Activated naive CD4-positive, alpha-beta T cell treated with anti-CD3 and anti-CD28 coated beads, Interleukin-2, amount 10 ng/mL, durations not matched to agents 7 days and 5 days (primary cell): ENCODE measurements around the gene GSTA4.
"Not testable (repeated sequence)": the region's sequence is repeated elsewhere in the genome, so short reads cannot be mapped to it uniquely, and the experiment has no call there.

Experiments used
- CTCF ChIA-PET: fragments of 350-600 bp; sonication (Branson Sonifier 250); formaldehyde crosslinking; loops from one replicate; lab custom pipeline; 2021; ENCODE audit warnings: antibody characterized with exemption; lab: Charles Lee
- DNase-seq: peaks from one replicate; pipeline ENCODE4 v3.0.0-alpha.2; 2020
- H3K27ac Mint-ChIP-seq: one replicate; pipeline ENCODE4 v1.8.0; 2021; ENCODE audit warnings: mild to moderate bottlenecking, moderate library complexity, mixed read lengths
- H3K27me3 Mint-ChIP-seq: one replicate; pipeline ENCODE4 v1.8.0; 2021; ENCODE audit warnings: mild to moderate bottlenecking, mixed read lengths
- H3K36me3 Mint-ChIP-seq: one replicate; pipeline ENCODE4 v1.8.0; 2021; ENCODE audit warnings: mixed read lengths
- H3K4me1 Mint-ChIP-seq: one replicate; pipeline ENCODE4 v1.8.0; 2021; ENCODE audit warnings: mixed read lengths
- H3K4me3 Mint-ChIP-seq: one replicate; pipeline ENCODE4 v1.8.0; 2021; ENCODE audit warnings: mild to moderate bottlenecking, moderate library complexity, mixed read lengths
- H3K9me3 Mint-ChIP-seq: one replicate; pipeline ENCODE4 v1.8.0; 2021; ENCODE audit warnings: mixed read lengths

Gene GSTA4

DNA sequence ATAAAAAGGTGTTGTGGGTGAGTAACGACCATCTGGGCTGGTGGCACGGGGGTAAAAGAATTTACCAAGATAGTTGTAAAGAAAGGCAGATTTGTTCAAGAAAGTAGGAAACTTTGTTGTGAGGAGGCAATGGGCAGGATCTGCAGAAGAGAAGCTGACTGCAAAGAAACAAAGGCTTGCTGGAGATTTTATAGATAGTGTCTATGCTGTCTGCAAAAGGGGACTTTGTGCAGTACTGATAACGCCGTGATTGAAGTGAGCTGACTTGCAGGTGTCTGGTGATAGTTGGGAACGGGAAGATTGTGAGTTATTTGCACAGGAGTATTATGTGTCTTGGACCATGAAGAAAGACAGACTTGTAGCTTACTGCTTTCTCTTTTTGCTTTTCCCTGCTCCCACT lies 48.8 kb downstream of the GSTA4 start:
- no peaks in the 10 kb centered on the region for H3K4me1 Mint-ChIP-seq
- peaks cover 32% of the 10 kb centered on the region for H3K27me3 Mint-ChIP-seq
- no peak overlapping the region for H3K4me3 Mint-ChIP-seq
- H3K27ac Mint-ChIP-seq, result no peak overlapping the region
- no peak for DNase-seq
- CTCF ChIA-PET, result no interaction called here
- H3K9me3 Mint-ChIP-seq, result no peaks in the 10 kb centered on the region
- no peaks in the 10 kb centered on the region for H3K36me3 Mint-ChIP-seq

DNA sequence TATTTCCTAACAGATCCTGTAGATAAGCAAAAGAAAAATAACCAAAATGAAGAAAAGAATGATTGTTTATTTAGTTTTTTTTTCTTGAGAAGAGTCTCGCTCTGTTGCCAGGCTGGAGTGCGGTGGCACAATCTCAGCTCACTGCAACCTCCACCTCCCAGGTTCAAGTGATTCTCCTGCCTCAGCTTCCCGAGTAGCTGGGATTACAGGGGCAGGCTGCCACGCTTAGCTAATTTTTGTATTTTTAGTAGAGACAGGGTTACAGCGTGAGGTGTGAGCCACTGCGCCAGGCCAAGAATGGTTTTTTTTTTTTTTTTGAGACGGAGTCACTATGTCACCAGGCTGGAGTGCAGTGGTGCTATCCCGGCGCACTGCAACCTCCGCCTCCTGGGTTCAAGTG lies 52.3 kb downstream of the GSTA4 start:
- DNase-seq, H3K4me3 Mint-ChIP-seq, H3K4me1 Mint-ChIP-seq, H3K36me3 Mint-ChIP-seq, H3K27ac Mint-ChIP-seq, H3K9me3 Mint-ChIP-seq: not testable (repeated sequence)
- CTCF ChIA-PET, result interaction anchor here (0.7 kb wide), 1 partner anchor 189 kb away, joined by 3 read pairs; no protein-coding TSS in a partner anchor
- H3K27me3 Mint-ChIP-seq, result peaks cover 20% of the 10 kb centered on the region

DNA sequence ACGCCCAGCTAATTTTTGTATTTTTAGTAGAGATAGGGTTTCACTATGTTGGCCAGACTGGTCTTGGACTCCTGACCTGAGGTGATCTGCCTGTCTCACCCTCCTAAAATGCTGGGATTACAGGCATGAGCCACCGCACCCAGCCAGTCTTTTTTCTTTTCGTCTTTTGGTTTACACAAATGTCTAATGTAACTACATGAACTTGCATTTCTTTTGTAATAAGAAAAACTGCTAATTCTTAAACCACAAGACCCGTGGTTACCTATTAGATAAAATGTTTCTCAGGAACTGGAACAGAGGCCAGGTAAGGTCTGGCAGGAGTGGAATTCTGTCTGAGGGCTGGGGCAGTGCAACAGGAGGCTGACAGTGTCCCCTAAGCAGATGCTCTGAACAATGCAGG lies 52.9 kb downstream of the GSTA4 start:
- no peak for DNase-seq
- H3K27me3 Mint-ChIP-seq, result peaks cover 15% of the 10 kb centered on the region
- no peaks in the 10 kb centered on the region for H3K9me3 Mint-ChIP-seq
- H3K4me1 Mint-ChIP-seq, result no peaks in the 10 kb centered on the region
- H3K4me3 Mint-ChIP-seq, result no peak overlapping the region
- no peaks in the 10 kb centered on the region for H3K36me3 Mint-ChIP-seq
- no peak overlapping the region for H3K27ac Mint-ChIP-seq
- CTCF ChIA-PET, result interaction anchor here (0.7 kb wide), 1 partner anchor 189 kb away, joined by 3 read pairs; no protein-coding TSS in a partner anchor

DNA sequence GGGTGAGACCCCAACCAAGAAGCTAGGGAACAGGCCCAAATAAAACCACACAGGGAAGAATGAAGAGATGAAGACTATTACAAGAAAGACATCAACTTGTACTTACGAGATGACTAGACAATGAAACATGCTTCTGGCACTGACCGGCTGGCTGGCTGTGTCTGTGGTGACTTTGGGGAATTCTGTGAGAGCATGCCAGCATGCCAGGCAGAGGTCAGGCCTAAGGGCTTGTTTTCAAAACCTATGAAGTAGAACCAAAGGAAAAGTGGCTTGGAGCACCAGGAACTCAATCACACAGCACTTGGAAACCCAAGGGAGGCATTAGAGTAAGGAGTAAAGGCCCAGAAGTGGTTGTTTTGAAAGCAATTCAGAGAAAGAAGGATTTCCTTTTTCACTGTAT lies 57.2 kb downstream of the GSTA4 start:
- H3K27ac Mint-ChIP-seq, result no peak overlapping the region
- no peaks in the 10 kb centered on the region for H3K36me3 Mint-ChIP-seq
- H3K4me3 Mint-ChIP-seq, result no peak overlapping the region
- no peak for DNase-seq
- H3K4me1 Mint-ChIP-seq, result no peaks in the 10 kb centered on the region
- CTCF ChIA-PET, result no interaction called here
- no peaks in the 10 kb centered on the region for H3K9me3 Mint-ChIP-seq
- peaks cover 17% of the 10 kb centered on the region for H3K27me3 Mint-ChIP-seq

DNA sequence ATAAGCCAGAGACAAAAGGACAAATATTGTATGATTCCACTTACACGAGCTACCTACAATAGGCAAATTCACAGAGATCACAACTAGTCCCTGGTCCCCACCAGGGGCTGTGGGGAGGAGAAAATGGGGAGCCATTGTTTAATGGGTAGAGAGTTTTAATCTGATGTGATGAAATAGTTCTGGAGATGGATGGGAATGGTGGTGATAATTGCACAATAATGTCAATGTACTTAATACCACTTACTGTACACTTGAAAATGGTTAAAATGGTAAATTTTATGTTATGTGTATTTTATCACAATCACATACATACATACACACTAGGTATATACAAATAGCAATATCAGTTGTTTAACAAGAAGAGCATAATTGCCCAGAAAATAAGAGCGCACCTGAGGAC lies 61.3 kb downstream of the GSTA4 start:
- no peaks in the 10 kb centered on the region for H3K36me3 Mint-ChIP-seq
- peaks cover 27% of the 10 kb centered on the region for H3K27me3 Mint-ChIP-seq
- no peaks in the 10 kb centered on the region for H3K9me3 Mint-ChIP-seq
- H3K4me3 Mint-ChIP-seq, result no peak overlapping the region
- DNase-seq, result no peak
- CTCF ChIA-PET, result no interaction called here
- H3K4me1 Mint-ChIP-seq, result no peaks in the 10 kb centered on the region
- H3K27ac Mint-ChIP-seq, result no peak overlapping the region

DNA sequence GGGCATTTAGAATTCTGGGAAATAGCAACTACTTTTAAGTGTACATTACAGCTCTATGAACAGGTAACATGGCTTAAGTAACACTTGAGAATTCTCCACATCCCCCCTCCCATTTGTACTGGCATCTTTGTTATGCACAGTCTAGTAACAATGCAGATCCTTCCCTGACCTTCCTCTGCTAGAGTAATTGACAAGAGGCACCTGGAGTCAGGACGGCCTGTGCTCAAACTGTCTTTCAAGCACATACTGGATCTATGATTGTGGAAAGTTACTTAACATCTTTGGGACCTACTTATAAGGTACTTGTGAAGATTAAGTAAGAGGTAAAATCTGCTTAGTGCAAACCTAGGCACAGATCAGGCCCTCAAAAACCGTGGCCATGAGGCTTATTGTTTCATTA lies 63.7 kb downstream of the GSTA4 start:
- H3K27ac Mint-ChIP-seq, result no peak overlapping the region
- no peaks in the 10 kb centered on the region for H3K9me3 Mint-ChIP-seq
- CTCF ChIA-PET, result no interaction called here
- no peak for DNase-seq
- H3K27me3 Mint-ChIP-seq, result peaks cover 14% of the 10 kb centered on the region
- no peaks in the 10 kb centered on the region for H3K4me1 Mint-ChIP-seq
- H3K4me3 Mint-ChIP-seq, result no peak overlapping the region
- H3K36me3 Mint-ChIP-seq, result no peaks in the 10 kb centered on the region

DNA sequence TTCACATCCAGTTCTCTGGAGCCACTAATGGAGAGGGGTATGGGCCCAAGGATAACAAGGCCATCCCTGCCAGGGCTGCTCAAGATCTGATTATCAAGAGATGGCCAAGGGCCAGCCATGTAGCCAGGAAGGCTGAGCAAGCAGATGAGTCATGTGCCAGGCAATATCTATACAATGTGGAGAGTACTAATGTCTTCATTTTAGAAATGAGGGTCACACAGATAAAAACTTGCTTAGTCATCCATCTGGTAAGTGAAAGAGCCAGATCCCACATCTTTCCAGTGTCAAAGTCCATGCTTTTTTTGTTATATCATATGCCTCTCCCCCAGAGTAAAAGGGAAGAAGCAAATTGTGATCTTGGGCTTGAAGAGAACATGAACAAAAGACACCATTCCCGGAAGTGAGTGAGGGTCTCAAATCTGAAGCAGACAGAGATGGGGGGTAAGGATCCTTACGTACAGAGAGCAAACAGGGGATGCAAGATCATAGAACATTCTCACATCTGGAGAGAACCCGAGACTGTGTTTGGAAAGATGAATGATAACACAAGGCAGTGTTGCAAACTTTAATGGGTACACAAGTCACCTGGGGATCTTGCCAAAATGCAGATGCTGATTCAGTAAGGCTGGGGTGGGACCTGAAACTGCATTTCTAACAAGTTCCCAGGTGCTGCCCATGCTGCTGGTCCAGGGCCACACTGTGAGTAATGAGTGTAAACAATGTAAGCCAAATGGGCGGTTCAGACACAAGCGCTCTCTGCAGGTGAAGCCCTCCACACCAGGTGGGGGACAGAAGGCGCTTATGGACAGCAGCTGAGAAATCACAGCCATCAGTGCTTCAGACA lies 65.5 kb downstream of the GSTA4 start:
- H3K4me1 Mint-ChIP-seq, result no peaks in the 10 kb centered on the region
- H3K27me3 Mint-ChIP-seq, result peaks cover 11% of the 10 kb centered on the region
- CTCF ChIA-PET, result no interaction called here
- no peaks in the 10 kb centered on the region for H3K9me3 Mint-ChIP-seq
- no peaks in the 10 kb centered on the region for H3K36me3 Mint-ChIP-seq
- no peak overlapping the region for H3K4me3 Mint-ChIP-seq
- H3K27ac Mint-ChIP-seq, result no peak overlapping the region
- no peak for DNase-seq
